MCF 10A (cell line): ENCODE data around the gene INVS. TPM values are rescaled to one million over a fixed set of nuclear protein-coding genes. Genes with fewer than 3 reads are reported as not detected.
"Not testable (repeated sequence)": the region's sequence is repeated elsewhere in the genome, so short reads cannot be mapped to it uniquely, and the experiment has no call there.

ENCODE experiments used
- BruUV-seq: library from RNA; stranded (reverse); fragments of 400-500 nt; replicated peaks from 2 replicates; lab custom pipeline; 2021; lab: Mats Ljungman, UMichigan
- CTCF ChIA-PET: fragments of 300-600 bp; sonication (Branson Sonifier 250); formaldehyde crosslinking; extraction: SDS; loops from one replicate; lab custom pipeline; 2021; ENCODE audit warnings: antibody characterized with exemption, inconsistent platforms; lab: Yijun Ruan, JAX
- POLR2A ChIA-PET: fragments of 300-600, 350-650 bp; sonication (Branson Sonifier 250); formaldehyde crosslinking; extraction: SDS; loops from one replicate; lab custom pipeline; 2020; ENCODE audit warnings: antibody characterized with exemption, inconsistent platforms; lab: Yijun Ruan, JAX
- DNase-seq: peaks from one replicate; pipeline ENCODE4 v3.0.0-alpha.2; 2018; ENCODE audit not compliant: unreplicated experiment
- H3K27ac Mint-ChIP-seq: one replicate; pipeline ENCODE4 v1.8.0; 2022; ENCODE audit warnings: mild to moderate bottlenecking, low read depth, mixed read lengths; ENCODE audit not compliant: unreplicated experiment
- H3K27me3 Mint-ChIP-seq: one replicate; pipeline ENCODE4 v1.8.0; 2022; ENCODE audit warnings: mixed read lengths; ENCODE audit not compliant: insufficient read depth, unreplicated experiment
- H3K36me3 Mint-ChIP-seq: one replicate; pipeline ENCODE4 v1.8.0; 2022; ENCODE audit warnings: mild to moderate bottlenecking, moderate library complexity, mixed read lengths; ENCODE audit not compliant: insufficient read depth, unreplicated experiment
- H3K4me1 Mint-ChIP-seq: one replicate; pipeline ENCODE4 v1.8.0; 2022; ENCODE audit warnings: mixed read lengths; ENCODE audit not compliant: insufficient read depth, unreplicated experiment
- H3K4me3 Mint-ChIP-seq: one replicate; pipeline ENCODE4 v1.8.0; 2022; ENCODE audit warnings: mild to moderate bottlenecking, moderate library complexity, mixed read lengths; ENCODE audit not compliant: unreplicated experiment
- H3K9me3 Mint-ChIP-seq: one replicate; pipeline ENCODE4 v1.8.0; 2022; ENCODE audit warnings: mixed read lengths; ENCODE audit not compliant: unreplicated experiment
- CTCF ChIP-seq: fragments of 200-600 bp; IDR thresholded peaks from one replicate; pipeline ENCODE4 v1.8.0; 2022; ENCODE audit warnings: antibody characterized with exemption, mild to moderate bottlenecking; ENCODE audit not compliant: unreplicated experiment
- intact Hi-C: fragments of 100-400 bp; cut with micrococcal nuclease; formaldehyde crosslinking; loops from 2 replicates; pipeline ENCODE4 v1.14.1; 2022
- total RNA-seq: library from RNA; stranded (reverse); gene quantifications from 2 replicates; pipeline ENCODE4 v1.2.3, GENCODE V29; 2022

Gene INVS
- total RNA-seq, 1 experiment from 2014 or later = 21.9 TPM

DNA sequence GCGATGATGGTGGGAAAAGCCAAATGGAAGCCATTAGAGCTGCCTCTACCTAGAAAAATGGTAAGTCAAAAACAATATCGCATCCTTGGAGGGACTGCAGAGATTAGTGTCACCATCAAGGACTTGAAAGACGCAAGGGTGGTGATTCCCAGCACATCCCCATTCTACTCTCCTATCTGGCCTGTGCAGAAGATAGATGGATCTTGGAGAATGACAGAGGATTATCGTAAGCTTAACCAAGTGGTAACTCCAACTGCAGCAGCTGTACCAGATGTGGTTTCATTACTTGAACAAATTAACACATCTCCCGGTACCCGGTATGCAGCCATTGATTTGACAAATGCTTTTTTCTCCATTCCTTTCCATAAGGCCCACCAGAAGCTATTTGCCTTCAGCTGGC, 24.1 kb upstream of the INVS start:
- no peak for TF ChIP-seq CTCF
- no peaks in the 10 kb centered on the region for H3K4me1 Mint-ChIP-seq
- ChIA-PET POLR2A (interaction anchor here (1.0 kb wide), 1 partner anchor 36 kb away, joined by 3 read pairs; no protein-coding TSS in a partner anchor), CTCF (interaction anchor here (1.0 to 1.4 kb wide), 3 partner anchors 9 to 147 kb away, joined by 3 to 5 read pairs (median 3); no protein-coding TSS in a partner anchor)
- no peaks in the 10 kb centered on the region for H3K9me3 Mint-ChIP-seq
- H3K27ac Mint-ChIP-seq = no peak overlapping the region
- no peak overlapping the region for H3K4me3 Mint-ChIP-seq
- DNase-seq = no peak
- no peaks in the 10 kb centered on the region for H3K36me3 Mint-ChIP-seq
- no peaks in the 10 kb centered on the region for H3K27me3 Mint-ChIP-seq
- no TSS peak for BruUV-seq
- intact Hi-C loops = no loop called here

GRCh38 chr9:100076256-100076655, 22.8 kb upstream of the INVS start:
- CTCF ChIA-PET, BruUV-seq, H3K9me3 Mint-ChIP-seq, intact Hi-C loops, H3K4me1 Mint-ChIP-seq, POLR2A ChIA-PET, H3K36me3 Mint-ChIP-seq, H3K4me3 Mint-ChIP-seq, H3K27me3 Mint-ChIP-seq, H3K27ac Mint-ChIP-seq, DNase-seq: not testable (repeated sequence)

GRCh38 chr9:100082782-100083181, 16.3 kb upstream of the INVS start:
- POLR2A ChIA-PET = interaction anchor here (0.6 to 3.1 kb wide), 2 partner anchors 16 to 131 kb away, joined by 3 to 20 read pairs; partner anchors contain the start of genes ERP44 and INVS
- TF ChIP-seq CTCF = no peak
- CTCF ChIA-PET = interaction anchor here (0.7 kb wide), 1 partner anchor 23 kb away, joined by 3 read pairs; no protein-coding TSS in a partner anchor
- no TSS peak for BruUV-seq
- H3K36me3 Mint-ChIP-seq = no peaks in the 10 kb centered on the region
- H3K4me3 Mint-ChIP-seq = no peak overlapping the region
- DNase-seq = peak; percentile 24
- peaks cover 28% of the 10 kb centered on the region for H3K4me1 Mint-ChIP-seq
- H3K27me3 Mint-ChIP-seq = no peaks in the 10 kb centered on the region
- H3K9me3 Mint-ChIP-seq = no peaks in the 10 kb centered on the region
- H3K27ac Mint-ChIP-seq = no peak overlapping the region
- intact Hi-C loops = no loop called here

- H3K9me3 Mint-ChIP-seq = no peaks in the 10 kb centered on the region
- H3K27me3 Mint-ChIP-seq = no peaks in the 10 kb centered on the region
- intact Hi-C loops = no loop called here
- H3K4me3 Mint-ChIP-seq = no peak overlapping the region
- ChIA-PET CTCF (interaction anchor here (1.0 to 1.1 kb wide), 2 partner anchors 15 to 56 kb away, joined by 3 to 4 read pairs; partner anchors contain the start of gene ERP44), POLR2A (interaction anchor here (0.6 to 3.1 kb wide), 2 partner anchors 15 to 132 kb away, joined by 3 to 20 read pairs; partner anchors contain the start of genes ERP44 and INVS)
- no peak for DNase-seq
- BruUV-seq = no TSS peak
- peaks cover 35% of the 10 kb centered on the region for H3K4me1 Mint-ChIP-seq
- TF ChIP-seq CTCF = no peak
- no peak overlapping the region for H3K27ac Mint-ChIP-seq
- H3K36me3 Mint-ChIP-seq = no peaks in the 10 kb centered on the region
Measured at GRCh38 chr9:100083448-100084127, 15.5 kb upstream of the INVS start.
